Mammary epithelial cell (primary cell): ENCODE results near the gene CYB561D1.
"Not testable (repeated sequence)": the region's sequence is repeated elsewhere in the genome, so short reads cannot be mapped to it uniquely, and the experiment has no call there.

Source experiments
- CTCF ChIP-seq, 2 donors: IDR thresholded peaks in 1 of 2; conservative IDR thresholded peaks in 1 of 2; 2 replicates each; pipeline ENCODE4 v1.5.1; 2011 to 2012; ENCODE audit warnings: inconsistent platforms in 2 of 2, low read length in 2 of 2, mild to moderate bottlenecking in 2 of 2, control low read depth in 1 of 2, low read depth in 1 of 2; ENCODE audit not compliant: insufficient read depth in 1 of 2; ENCODE audit errors: extremely low read depth in 1 of 2
- EZH2 ChIP-seq: IDR thresholded peaks from 2 replicates; pipeline ENCODE4 v1.6.1; 2012; ENCODE audit warnings: low read length, inconsistent platforms, borderline replicate concordance

- not testable (repeated sequence) for TF ChIP-seq CTCF (conservative IDR thresholded peaks at IDR 0.05 in 1 of 2, IDR thresholded peaks at IDR 0.05 in 1 of 2; ENCODE audit: extremely low read depth in 1 of 2, insufficient read depth in 1 of 2, low read depth in 1 of 2, low read length in 2 of 2); EZH2
Observed at GRCh38 chr1:109445949-109446695, 47.8 kb upstream of the CYB561D1 start.
